Ovary (tissue), 3 donors: ENCODE measurements around the gene PPP2R5A.

Experiments used
- POLR2A ChIP-seq: fragments of 450-650 bp; IDR thresholded peaks from one replicate; pipeline ENCODE4 v1.6.1; 2017; ENCODE audit warnings: antibody characterized with exemption, mild to moderate bottlenecking, moderate library complexity
- TF ChIP-seq, protein P1 (sequence below), 3 donors: fragments of 450-650 bp in 2 of 3; fragments of 200-600 bp in 1 of 3; IDR thresholded peaks; one replicate each; pipeline versions ENCODE4 v1.5.1 to v1.8.0; 2016 to 2022; ENCODE audit warnings: antibody characterized with exemption in 3 of 3, mild to moderate bottlenecking in 1 of 3
- donor health status: DM: no; HTN: no; CAD: no.

DNA sequence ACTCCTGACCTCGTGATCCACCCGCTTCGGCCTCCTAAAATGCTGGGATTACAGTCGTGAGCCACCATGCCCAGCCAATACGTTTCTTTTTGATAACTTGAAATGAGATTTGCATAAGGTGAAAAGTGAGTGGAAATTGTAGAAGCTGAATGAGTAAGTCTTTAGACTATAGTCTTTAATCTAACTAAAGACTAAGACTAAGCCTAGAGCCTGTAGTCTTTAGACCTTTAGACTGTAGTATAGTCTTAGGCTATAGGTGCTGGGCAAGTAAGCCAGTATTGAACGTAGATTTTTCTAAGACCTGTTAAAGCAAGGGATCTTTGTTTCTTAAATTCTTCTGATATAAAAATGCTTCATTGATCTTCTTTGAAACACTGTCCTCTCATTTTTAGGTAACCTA lies 12.1 kb downstream of the PPP2R5A start:
- TF ChIP-seq, protein P1, sequence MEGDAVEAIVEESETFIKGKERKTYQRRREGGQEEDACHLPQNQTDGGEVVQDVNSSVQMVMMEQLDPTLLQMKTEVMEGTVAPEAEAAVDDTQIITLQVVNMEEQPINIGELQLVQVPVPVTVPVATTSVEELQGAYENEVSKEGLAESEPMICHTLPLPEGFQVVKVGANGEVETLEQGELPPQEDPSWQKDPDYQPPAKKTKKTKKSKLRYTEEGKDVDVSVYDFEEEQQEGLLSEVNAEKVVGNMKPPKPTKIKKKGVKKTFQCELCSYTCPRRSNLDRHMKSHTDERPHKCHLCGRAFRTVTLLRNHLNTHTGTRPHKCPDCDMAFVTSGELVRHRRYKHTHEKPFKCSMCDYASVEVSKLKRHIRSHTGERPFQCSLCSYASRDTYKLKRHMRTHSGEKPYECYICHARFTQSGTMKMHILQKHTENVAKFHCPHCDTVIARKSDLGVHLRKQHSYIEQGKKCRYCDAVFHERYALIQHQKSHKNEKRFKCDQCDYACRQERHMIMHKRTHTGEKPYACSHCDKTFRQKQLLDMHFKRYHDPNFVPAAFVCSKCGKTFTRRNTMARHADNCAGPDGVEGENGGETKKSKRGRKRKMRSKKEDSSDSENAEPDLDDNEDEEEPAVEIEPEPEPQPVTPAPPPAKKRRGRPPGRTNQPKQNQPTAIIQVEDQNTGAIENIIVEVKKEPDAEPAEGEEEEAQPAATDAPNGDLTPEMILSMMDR (IDR thresholded peaks at IDR 0.05), result no peak
- TF ChIP-seq POLR2A, result no peak
